HL-60 (cell line): Measurements from ENCODE around the gene MYO10.
A peak's percentile ranks its signal among the peaks of the same experiment; 100 is the strongest.

Source experiments
- DNase-seq, 2 experiments: peaks; one replicate each; pipeline ENCODE4 v3.0.0-alpha.2; 2010 to 2020; ENCODE audit warnings: low read depth in 1 of 2, low spot score in 1 of 2
- H3K27ac ChIP-seq: fragments of 250-450 bp; sonication (Bioruptor Pico); replicated peaks from 2 replicates; pipeline ENCODE4 v1.5.1; 2020; ENCODE audit warnings: mild to moderate bottlenecking, moderate library complexity
- H3K27me3 ChIP-seq: fragments of 250-450 bp; sonication (Bioruptor Pico); 2 replicates; pipeline ENCODE4 v1.5.1; 2021; ENCODE audit warnings: mild to moderate bottlenecking, moderate library complexity; ENCODE audit not compliant: insufficient read depth, poor library complexity, severe bottlenecking
- H3K4me3 ChIP-seq: replicated peaks from 2 replicates; pipeline ENCODE4 v1.5.1; 2011; ENCODE audit warnings: mild to moderate bottlenecking, control low read depth, low read length; ENCODE audit not compliant: insufficient read depth
- CTCF ChIP-seq: IDR thresholded peaks from one replicate; pipeline ENCODE4 v1.5.1; 2011; ENCODE audit warnings: low read length, control low read depth, inconsistent platforms; ENCODE audit not compliant: insufficient read depth
- GABPA ChIP-seq: IDR thresholded peaks from 2 replicates; pipeline ENCODE4 v1.6.1; 2012; ENCODE audit warnings: low read depth
- POLR2AphosphoS5 ChIP-seq: IDR thresholded peaks from 2 replicates; pipeline ENCODE4 v1.6.1; 2012; ENCODE audit warnings: low read depth
- REST ChIP-seq: IDR thresholded peaks from 2 replicates; pipeline ENCODE4 v1.6.1; 2012; ENCODE audit warnings: low read depth; ENCODE audit not compliant: insufficient replicate concordance
- SPI1 ChIP-seq: IDR thresholded peaks from 2 replicates; pipeline ENCODE4 v1.6.1; 2012; ENCODE audit warnings: low read depth, mild to moderate bottlenecking, borderline replicate concordance

Gene MYO10

GRCh38 chr5:16668194-16668593, 267.9 kb downstream of the MYO10 start:
- H3K27me3 ChIP-seq = no peaks in the 10 kb centered on the region
- no peak for DNase-seq

GRCh38 chr5:16666883-16667398, 269.1 kb downstream of the MYO10 start:
- H3K27ac ChIP-seq = no peak overlapping the region
- peak in 1 of 2 experiments; percentile 9 for DNase-seq
- no peaks in the 10 kb centered on the region for H3K27me3 ChIP-seq
- TF ChIP-seq REST (no peak), POLR2AphosphoS5 (no peak), GABPA (no peak), SPI1 (no peak), CTCF (peak; percentile 34)
- no peak overlapping the region for H3K4me3 ChIP-seq

More at GRCh38 chr5:16668194-16668593, 267.9 kb downstream of the MYO10 start:
- no peak overlapping the region for H3K4me3 ChIP-seq
- no peak overlapping the region for H3K27ac ChIP-seq
- TF ChIP-seq SPI1 = no peak
- TF ChIP-seq CTCF = no peak
- no peak for TF ChIP-seq GABPA
- no peak for TF ChIP-seq REST
- TF ChIP-seq POLR2AphosphoS5 = no peak

- Histone ChIP-seq H3K27ac (no peak overlapping the region), H3K4me3 (no peak overlapping the region), H3K27me3 (no peaks in the 10 kb centered on the region)
- TF ChIP-seq CTCF (no peak), SPI1 (no peak), REST (no peak), POLR2AphosphoS5 (no peak), GABPA (no peak)
- DNase-seq = no peak
Measured at GRCh38 chr5:16666130-16666882, 269.8 kb downstream of the MYO10 start.
